ENCODE measurements around the gene RAB3B.

- TF ChIP-seq ZNF318 (IDR thresholded peaks at IDR 0.05; ENCODE audit: borderline replicate concordance in 1 of 2, low read depth in 1 of 2) = no peak
- no peak for TF ChIP-seq ARHGAP35 (IDR thresholded peaks at IDR 0.05; ENCODE audit: partially characterized antibody)
- TF ChIP-seq SIN3A (IDR thresholded peaks at IDR 0.05; ENCODE audit: borderline replicate concordance in 2 of 2, control insufficient read depth in 1 of 2, low read depth in 2 of 2, low read length in 2 of 2) = no peak
- no peak for TF ChIP-seq SREBF2 (CRISPR knock-in tag; IDR thresholded peaks at IDR 0.05)
- TF ChIP-seq AFF4 (CRISPR knock-in tag; IDR thresholded peaks at IDR 0.05) = no peak
- TF ChIP-seq ZNF121 (CRISPR knock-in tag; conservative IDR thresholded peaks at IDR 0.05) = no peak
- TF ChIP-seq CTCF (IDR thresholded peaks at IDR 0.05 in 2 of 3, conservative IDR thresholded peaks at IDR 0.05 in 1 of 3; ENCODE audit: insufficient read depth in 2 of 3, low read depth in 1 of 3, low read length in 3 of 3) = no peak
- no peak for TF ChIP-seq RBM39 (optimal IDR thresholded peaks at IDR 0.05; ENCODE audit: low read depth, low read length)
Measured at GRCh38 chr1:51922040-51922439, 68.5 kb downstream of the RAB3B start.
